Spleen (tissue), 11 donors: ENCODE results near the gene SDK1. TPM values are rescaled to one million over a fixed set of nuclear protein-coding genes. Genes with fewer than 3 reads are reported as not detected.

Experiments used
- DNase-seq: peaks from one replicate; pipeline ENCODE4 v3.0.0-alpha.2; 2020
- H3K27ac ChIP-seq, 8 donors: fragments of 200-600 bp; sonication (generic) in 7 of 8; 1 replicate in 4 of 8; 2 replicates in 4 of 8; pipeline versions ENCODE4 v1.5.0 to v1.8.0; 2016 to 2021; ENCODE audit warnings: inconsistent platforms in 4 of 8, mild to moderate bottlenecking in 4 of 8, moderate library complexity in 1 of 8
- H3K27me3 ChIP-seq, 7 donors: fragments of 200-600 bp; sonication (generic) in 6 of 7; replicated peaks in 1 of 7; 1 replicate in 4 of 7; 2 replicates in 3 of 7; pipeline versions ENCODE4 v1.5.0 to v1.8.0; 2016 to 2021; ENCODE audit warnings: inconsistent platforms in 3 of 7, mild to moderate bottlenecking in 1 of 7
- H3K36me3 ChIP-seq, 6 donors: fragments of 200-600 bp; sonication (generic) in 5 of 6; 1 replicate in 4 of 6; 2 replicates in 2 of 6; pipeline versions ENCODE4 v1.5.0 to v1.8.0; 2016 to 2021; ENCODE audit warnings: inconsistent platforms in 2 of 6
- H3K4me1 ChIP-seq, 6 donors: fragments of 200-600 bp; sonication (generic) in 5 of 6; 1 replicate in 3 of 6; 2 replicates in 3 of 6; pipeline versions ENCODE4 v1.5.0 to v1.8.0; 2016 to 2021; ENCODE audit warnings: inconsistent platforms in 3 of 6
- H3K4me3 ChIP-seq, 8 donors: fragments of 200-600 bp; sonication (generic) in 7 of 8; 1 replicate in 4 of 8; 2 replicates in 4 of 8; pipeline versions ENCODE4 v1.5.0 to v1.8.0; 2016 to 2021; ENCODE audit warnings: inconsistent platforms in 4 of 8, mild to moderate bottlenecking in 4 of 8, moderate library complexity in 2 of 8
- H3K9me3 ChIP-seq, 8 donors: fragments of 200-600 bp; sonication (generic) in 7 of 8; 1 replicate in 4 of 8; 2 replicates in 4 of 8; pipeline versions ENCODE4 v1.5.0 to v1.8.0; 2016 to 2021; ENCODE audit warnings: inconsistent platforms in 4 of 8
- POLR2A ChIP-seq, 3 donors: fragments of 450-650 bp; IDR thresholded peaks; one replicate each; pipeline ENCODE4 v1.5.1; 2017; ENCODE audit warnings: antibody characterized with exemption in 3 of 3, mild to moderate bottlenecking in 1 of 3
- POLR2AphosphoS5 ChIP-seq, 3 donors: sonication (generic); formaldehyde crosslinking; IDR thresholded peaks; one replicate each; pipeline ENCODE4 v1.5.1; 2017; ENCODE audit warnings: antibody characterized with exemption in 3 of 3
- WGBS, 5 donors: extraction: QIAGEN DNeasy Blood & Tissue Kit in 3 of 5; methylation state at CpG; one replicate each; pipeline versions ENCODE4 v1.1.5 to v1.1.7; 2013 to 2018; 5-methylcytosine and 5-hydroxymethylcytosine counted together
- intact Hi-C: fragments of 100-400 bp; cut with DNase I; formaldehyde crosslinking; loops from one replicate; pipeline ENCODE4 v1.15.0; 2023; ENCODE audit warnings: low total_unique reads
- polyA plus RNA-seq, 3 donors: library from polyadenylated mRNA; stranded (reverse); fragments of 200-250 nt; gene quantifications; one replicate each; pipeline ENCODE4 v1.2.1, GENCODE V29; 2013
- total RNA-seq, 7 donors: library from RNA; depleted of rRNA in 3 of 7; stranded (reverse); fragments of >200 nt in 3 of 7; fragmentation: NEBNext Ultra II Directional in 4 of 7; extraction: Animal tissue kit (Norgen Biotek cat#: 25700) in 4 of 7; gene quantifications; one replicate each; pipeline versions ENCODE4 v1.1.0 to v1.2.1, GENCODE V29; 2016 to 2021
- TF ChIP-seq, protein P1 (sequence below), 11 experiments: fragments of 200-600 bp in 7 of 11; fragments of 450-650 bp in 4 of 11; sonication (generic) in 4 of 11; IDR thresholded peaks in 8 of 11; conservative IDR thresholded peaks in 3 of 11; 1 replicate in 7 of 11; 2 replicates in 4 of 11; pipeline versions ENCODE4 v1.4.0 to v1.8.0; 2016 to 2021; ENCODE audit warnings: antibody characterized with exemption in 11 of 11, inconsistent platforms in 4 of 11, mild to moderate bottlenecking in 1 of 11
- donor health status: healthy with polysubstance abuse.
- donor health status: DM: no; HTN: no; CAD: no; lungs with moderate emphysema.
- donor health status: DM: no; HTN: no; CAD: no.
- donor health status: Bipolar disorder and iron deficiency.
- donor health status: healthy.
- donor health status: DM: no; HTN: no; CAD: no.
- donor health status: DM: yes; HTN: yes; CAD: no.

Gene SDK1
- total and polyA plus RNA-seq, 10 donors = 3.2 to 54.1 (median 35.1) TPM

DNA sequence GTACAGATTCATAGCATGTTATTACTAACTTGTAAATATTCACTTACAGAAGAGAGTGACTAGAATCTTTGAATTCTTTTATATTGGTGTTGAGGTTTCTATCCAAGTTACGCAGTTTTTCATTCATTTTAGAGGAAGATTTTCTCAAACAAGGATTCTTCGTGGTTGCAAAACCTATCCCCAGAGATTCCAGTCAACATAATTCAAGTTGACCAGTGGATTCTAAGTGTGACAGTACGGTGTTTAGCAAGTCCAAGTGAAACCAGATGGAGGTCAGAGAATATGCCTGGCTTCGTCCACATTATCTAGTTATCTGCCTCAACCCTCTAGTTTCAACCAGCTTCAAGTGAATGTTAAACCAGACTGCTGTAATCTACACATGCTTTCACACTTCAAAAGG lies 131.9 kb downstream of the SDK1 start:
- Histone ChIP-seq H3K4me1 (no peaks in the 10 kb centered on the region), H3K27me3 (no peaks in the 10 kb centered on the region), H3K4me3 (no peak overlapping the region), H3K36me3 (no peaks in the 10 kb centered on the region), H3K9me3 (no peaks in the 10 kb centered on the region), H3K27ac (no peak overlapping the region)
- 85 to 94% (median 92%) methylated on average over 4 of the region's 4 CpGs for WGBS, 5 donors
- DNase-seq = no peak
- intact Hi-C loops = no loop called here
- TF ChIP-seq, protein P1, sequence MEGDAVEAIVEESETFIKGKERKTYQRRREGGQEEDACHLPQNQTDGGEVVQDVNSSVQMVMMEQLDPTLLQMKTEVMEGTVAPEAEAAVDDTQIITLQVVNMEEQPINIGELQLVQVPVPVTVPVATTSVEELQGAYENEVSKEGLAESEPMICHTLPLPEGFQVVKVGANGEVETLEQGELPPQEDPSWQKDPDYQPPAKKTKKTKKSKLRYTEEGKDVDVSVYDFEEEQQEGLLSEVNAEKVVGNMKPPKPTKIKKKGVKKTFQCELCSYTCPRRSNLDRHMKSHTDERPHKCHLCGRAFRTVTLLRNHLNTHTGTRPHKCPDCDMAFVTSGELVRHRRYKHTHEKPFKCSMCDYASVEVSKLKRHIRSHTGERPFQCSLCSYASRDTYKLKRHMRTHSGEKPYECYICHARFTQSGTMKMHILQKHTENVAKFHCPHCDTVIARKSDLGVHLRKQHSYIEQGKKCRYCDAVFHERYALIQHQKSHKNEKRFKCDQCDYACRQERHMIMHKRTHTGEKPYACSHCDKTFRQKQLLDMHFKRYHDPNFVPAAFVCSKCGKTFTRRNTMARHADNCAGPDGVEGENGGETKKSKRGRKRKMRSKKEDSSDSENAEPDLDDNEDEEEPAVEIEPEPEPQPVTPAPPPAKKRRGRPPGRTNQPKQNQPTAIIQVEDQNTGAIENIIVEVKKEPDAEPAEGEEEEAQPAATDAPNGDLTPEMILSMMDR (IDR thresholded peaks at IDR 0.05 in 8 of 11, conservative IDR thresholded peaks at IDR 0.05 in 3 of 11) = no peak
- TF ChIP-seq POLR2A (IDR thresholded peaks at IDR 0.05) (no peak), POLR2AphosphoS5 (IDR thresholded peaks at IDR 0.05) (no peak)

DNA sequence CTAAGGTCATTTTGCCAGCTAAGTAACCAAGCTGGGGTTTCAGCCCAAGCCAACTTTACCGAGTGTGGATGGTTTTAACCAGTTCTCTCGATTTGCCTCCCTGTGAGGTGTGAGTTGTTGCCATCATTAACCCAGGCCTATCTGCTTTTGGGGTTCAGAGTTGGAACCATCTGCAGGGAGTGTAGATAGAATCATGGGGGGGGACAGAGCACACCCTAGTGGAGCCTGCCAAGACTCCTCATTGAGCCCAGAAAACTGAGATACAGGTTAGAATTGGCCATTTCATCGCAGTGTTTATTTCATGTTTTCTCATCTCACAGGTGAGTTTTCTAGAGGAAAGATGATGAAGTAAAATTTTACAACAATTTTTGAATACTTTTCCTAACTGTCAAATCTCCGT lies 133.6 kb downstream of the SDK1 start:
- no peak overlapping the region for H3K4me3 ChIP-seq
- intact Hi-C loops = no loop called here
- no peaks in the 10 kb centered on the region for H3K9me3 ChIP-seq
- peaks cover 0 to 5% (median 0%) of the 10 kb centered on the region in 6 donors for H3K4me1 ChIP-seq
- no peaks in the 10 kb centered on the region for H3K27me3 ChIP-seq
- TF ChIP-seq POLR2AphosphoS5 (IDR thresholded peaks at IDR 0.05) (no peak), POLR2A (IDR thresholded peaks at IDR 0.05) (no peak)
- TF ChIP-seq, protein P1 (IDR thresholded peaks at IDR 0.05 in 8 of 11, conservative IDR thresholded peaks at IDR 0.05 in 3 of 11) = no peak
- no peak overlapping the region for H3K27ac ChIP-seq
- DNase-seq = no peak
- WGBS, 5 donors = 85 to 95% (median 90%) methylated on average over 4 of the region's 4 CpGs
- H3K36me3 ChIP-seq = no peaks in the 10 kb centered on the region

DNA sequence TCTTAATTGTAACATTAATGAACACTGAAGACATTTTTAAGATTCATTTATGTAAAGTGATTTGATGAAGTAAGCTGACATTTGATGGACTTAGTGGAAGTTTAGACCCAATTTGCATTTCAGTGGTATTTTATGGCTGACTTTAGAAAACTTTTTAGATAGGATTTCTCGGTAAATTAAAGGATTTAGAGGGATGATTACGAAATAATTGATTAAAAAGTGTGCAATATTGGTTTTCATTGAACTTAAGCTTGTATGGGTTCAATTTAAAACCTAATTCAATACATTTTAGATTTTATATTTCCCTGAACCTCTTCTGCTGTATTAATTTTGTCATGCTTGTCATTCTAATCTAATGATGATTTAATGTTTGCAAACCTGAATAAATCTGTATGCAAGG lies 135.1 kb downstream of the SDK1 start:
- intact Hi-C loops = no loop called here
- DNase-seq = no peak
- Histone ChIP-seq H3K4me1 (peaks cover 0 to 9% (median 0%) of the 10 kb centered on the region in 6 donors), H3K27me3 (no peaks in the 10 kb centered on the region), H3K4me3 (no peak overlapping the region), H3K27ac (no peak overlapping the region), H3K36me3 (no peaks in the 10 kb centered on the region), H3K9me3 (no peaks in the 10 kb centered on the region)
- no peak for TF ChIP-seq POLR2A (IDR thresholded peaks at IDR 0.05)
- TF ChIP-seq, protein P1 (IDR thresholded peaks at IDR 0.05 in 8 of 11, conservative IDR thresholded peaks at IDR 0.05 in 3 of 11) = no peak
- no peak for TF ChIP-seq POLR2AphosphoS5 (IDR thresholded peaks at IDR 0.05)
- WGBS, 5 donors = 82 to 90% (median 87%) methylated on average over 2 of the region's 2 CpGs

DNA sequence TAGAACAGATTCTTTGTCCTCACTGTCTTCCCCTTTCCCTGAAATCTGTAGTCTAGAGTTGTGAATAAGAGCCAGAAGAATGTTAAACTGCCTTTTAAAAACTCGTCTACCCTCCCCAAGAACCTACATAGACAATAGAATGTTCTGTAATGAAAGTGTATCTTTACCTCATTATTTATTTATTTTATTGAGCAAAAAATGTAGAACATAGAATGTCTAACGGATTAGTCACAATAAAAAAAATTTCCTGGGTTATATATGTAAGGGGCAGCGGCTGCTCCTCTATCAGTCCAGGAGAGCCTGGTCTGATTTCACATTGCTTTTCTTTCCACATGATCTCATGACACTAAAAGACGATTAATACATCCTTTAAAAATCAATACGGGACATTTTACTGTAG lies 135.7 kb downstream of the SDK1 start:
- no peak for TF ChIP-seq POLR2AphosphoS5 (IDR thresholded peaks at IDR 0.05)
- TF ChIP-seq, protein P1 (IDR thresholded peaks at IDR 0.05 in 8 of 11, conservative IDR thresholded peaks at IDR 0.05 in 3 of 11) = no peak
- no peak for TF ChIP-seq POLR2A (IDR thresholded peaks at IDR 0.05)
- H3K4me3 ChIP-seq = no peak overlapping the region
- DNase-seq = no peak
- H3K27me3 ChIP-seq = no peaks in the 10 kb centered on the region
- intact Hi-C loops = no loop called here
- no peaks in the 10 kb centered on the region for H3K36me3 ChIP-seq
- no peak overlapping the region for H3K27ac ChIP-seq
- H3K9me3 ChIP-seq = no peaks in the 10 kb centered on the region
- 76 to 90% (median 82%) methylated on average over 5 of the region's 5 CpGs for WGBS, 5 donors
- peaks cover 0 to 9% (median 0%) of the 10 kb centered on the region in 6 donors for H3K4me1 ChIP-seq
